ENCODE measurements around the gene GPX3.

DNA sequence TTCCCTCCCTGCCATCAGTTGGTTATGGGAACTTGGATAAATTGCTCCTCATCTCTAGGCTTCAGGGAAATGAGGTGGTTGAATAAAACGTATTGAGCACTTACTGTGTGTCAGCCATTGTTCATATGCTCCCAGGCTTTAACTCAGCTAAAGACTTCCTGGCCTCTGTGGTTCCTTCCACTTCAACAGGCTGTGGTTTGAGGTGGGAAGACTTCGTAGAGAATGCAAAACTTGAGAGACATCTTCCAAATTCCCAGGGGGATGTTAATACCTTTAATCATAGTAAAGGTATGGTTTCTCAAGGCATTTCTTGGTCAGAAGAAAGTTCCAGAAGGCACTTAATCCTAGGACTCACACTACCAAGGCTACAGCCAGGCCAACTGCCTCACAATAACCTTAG, 1.5 kb upstream of the GPX3 start:
- no peak for TF ChIP-seq SP2 (IDR thresholded peaks at IDR 0.05; ENCODE audit: low read length)
- TF ChIP-seq, protein P1, sequence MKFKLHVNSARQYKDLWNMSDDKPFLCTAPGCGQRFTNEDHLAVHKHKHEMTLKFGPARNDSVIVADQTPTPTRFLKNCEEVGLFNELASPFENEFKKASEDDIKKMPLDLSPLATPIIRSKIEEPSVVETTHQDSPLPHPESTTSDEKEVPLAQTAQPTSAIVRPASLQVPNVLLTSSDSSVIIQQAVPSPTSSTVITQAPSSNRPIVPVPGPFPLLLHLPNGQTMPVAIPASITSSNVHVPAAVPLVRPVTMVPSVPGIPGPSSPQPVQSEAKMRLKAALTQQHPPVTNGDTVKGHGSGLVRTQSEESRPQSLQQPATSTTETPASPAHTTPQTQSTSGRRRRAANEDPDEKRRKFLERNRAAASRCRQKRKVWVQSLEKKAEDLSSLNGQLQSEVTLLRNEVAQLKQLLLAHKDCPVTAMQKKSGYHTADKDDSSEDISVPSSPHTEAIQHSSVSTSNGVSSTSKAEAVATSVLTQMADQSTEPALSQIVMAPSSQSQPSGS (IDR thresholded peaks at IDR 0.05; ENCODE audit: low read length), result no peak
- TF ChIP-seq TAF1 (IDR thresholded peaks at IDR 0.05; ENCODE audit: low read depth, low read length), result no peak
- no peak for TF ChIP-seq MAFK (IDR thresholded peaks at IDR 0.05; ENCODE audit: low read depth, low read length)
- TF ChIP-seq GABPA (IDR thresholded peaks at IDR 0.05; ENCODE audit: borderline replicate concordance, insufficient read depth, low read length), result no peak
- no peak for TF ChIP-seq EZH2 (IDR thresholded peaks at IDR 0.05; ENCODE audit: low read depth, low read length, severe bottlenecking)
- TF ChIP-seq POLR2AphosphoS5 (IDR thresholded peaks at IDR 0.05; ENCODE audit: low read depth, low read length), result no peak
- TF ChIP-seq, protein P2, sequence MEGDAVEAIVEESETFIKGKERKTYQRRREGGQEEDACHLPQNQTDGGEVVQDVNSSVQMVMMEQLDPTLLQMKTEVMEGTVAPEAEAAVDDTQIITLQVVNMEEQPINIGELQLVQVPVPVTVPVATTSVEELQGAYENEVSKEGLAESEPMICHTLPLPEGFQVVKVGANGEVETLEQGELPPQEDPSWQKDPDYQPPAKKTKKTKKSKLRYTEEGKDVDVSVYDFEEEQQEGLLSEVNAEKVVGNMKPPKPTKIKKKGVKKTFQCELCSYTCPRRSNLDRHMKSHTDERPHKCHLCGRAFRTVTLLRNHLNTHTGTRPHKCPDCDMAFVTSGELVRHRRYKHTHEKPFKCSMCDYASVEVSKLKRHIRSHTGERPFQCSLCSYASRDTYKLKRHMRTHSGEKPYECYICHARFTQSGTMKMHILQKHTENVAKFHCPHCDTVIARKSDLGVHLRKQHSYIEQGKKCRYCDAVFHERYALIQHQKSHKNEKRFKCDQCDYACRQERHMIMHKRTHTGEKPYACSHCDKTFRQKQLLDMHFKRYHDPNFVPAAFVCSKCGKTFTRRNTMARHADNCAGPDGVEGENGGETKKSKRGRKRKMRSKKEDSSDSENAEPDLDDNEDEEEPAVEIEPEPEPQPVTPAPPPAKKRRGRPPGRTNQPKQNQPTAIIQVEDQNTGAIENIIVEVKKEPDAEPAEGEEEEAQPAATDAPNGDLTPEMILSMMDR (IDR thresholded peaks at IDR 0.05; ENCODE audit: control extremely low read depth in 1 of 3, insufficient read depth in 1 of 3, low read depth in 1 of 3, low read length in 3 of 3), result no peak
- TF ChIP-seq JUN (IDR thresholded peaks at IDR 0.05; ENCODE audit: low read depth, low read length), result no peak
- TF ChIP-seq POLR2A (IDR thresholded peaks at IDR 0.05; ENCODE audit: control extremely low read depth in 1 of 2, low read depth in 2 of 2, low read length in 2 of 2), result no peak
- TF ChIP-seq EP300 (IDR thresholded peaks at IDR 0.05; ENCODE audit: borderline replicate concordance in 1 of 2, low read depth in 2 of 2, low read length in 2 of 2), result no peak
- no peak for TF ChIP-seq KDM5A (IDR thresholded peaks at IDR 0.05; ENCODE audit: low read length)
- TF ChIP-seq, protein P3, sequence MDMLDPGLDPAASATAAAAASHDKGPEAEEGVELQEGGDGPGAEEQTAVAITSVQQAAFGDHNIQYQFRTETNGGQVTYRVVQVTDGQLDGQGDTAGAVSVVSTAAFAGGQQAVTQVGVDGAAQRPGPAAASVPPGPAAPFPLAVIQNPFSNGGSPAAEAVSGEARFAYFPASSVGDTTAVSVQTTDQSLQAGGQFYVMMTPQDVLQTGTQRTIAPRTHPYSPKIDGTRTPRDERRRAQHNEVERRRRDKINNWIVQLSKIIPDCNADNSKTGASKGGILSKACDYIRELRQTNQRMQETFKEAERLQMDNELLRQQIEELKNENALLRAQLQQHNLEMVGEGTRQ (IDR thresholded peaks at IDR 0.05; ENCODE audit: low read length), result no peak
